SKM-1 (cell line): Measurements from ENCODE around the gene CCDC83.
A peak's percentile ranks its signal among the peaks of the same experiment; 100 is the strongest.
"Not testable (repeated sequence)": the region's sequence is repeated elsewhere in the genome, so short reads cannot be mapped to it uniquely, and the experiment has no call there.

ENCODE experiments used
- DNase-seq: peaks from one replicate; lab custom pipeline; 2025; ENCODE audit not compliant: unreplicated experiment; lab: John Stamatoyannopoulos, UW

Gene CCDC83

GRCh38 chr11:85835263-85835662 lies 19.9 kb upstream of the CCDC83 start:
- no peak for DNase-seq

DNA sequence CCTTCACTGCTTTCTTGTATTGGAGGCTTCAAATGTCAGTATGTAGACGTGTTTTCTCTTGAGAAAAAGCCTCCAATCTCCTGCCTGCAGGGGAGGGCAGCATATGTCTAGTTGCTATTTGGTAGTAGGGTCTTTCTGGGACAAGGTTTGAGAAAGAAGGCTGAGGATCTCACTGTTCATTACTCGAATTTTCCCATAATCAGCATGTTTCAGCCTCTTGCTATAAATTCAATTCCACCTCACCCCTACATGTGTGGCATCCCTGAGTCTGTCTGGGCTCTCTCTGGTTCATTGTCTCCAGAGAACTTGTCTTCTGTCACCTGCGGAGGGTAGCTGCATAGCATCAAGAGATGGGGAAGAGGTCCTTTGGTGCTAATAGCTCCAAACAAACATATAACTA lies 19.5 kb upstream of the CCDC83 start:
- DNase-seq, result no peak

DNA sequence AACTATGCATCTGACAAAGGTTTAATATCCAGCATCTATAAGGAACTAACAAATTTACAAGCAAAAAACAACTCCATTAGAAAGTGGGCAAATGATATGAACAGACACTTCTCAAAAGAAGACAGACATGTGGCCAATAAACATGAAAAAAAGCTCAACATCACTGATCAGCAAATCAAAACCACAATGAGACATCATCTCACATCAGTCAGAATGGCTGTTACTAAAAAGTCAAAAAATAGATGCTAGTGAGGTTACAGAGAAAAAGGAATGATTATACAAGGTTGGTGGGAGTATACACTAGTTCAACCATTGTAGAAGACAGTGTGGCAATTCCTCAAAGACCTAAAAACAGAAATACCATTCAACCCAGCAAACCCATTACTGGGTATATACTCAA lies 14.3 kb upstream of the CCDC83 start:
- not testable (repeated sequence) for DNase-seq

GRCh38 chr11:85843929-85844328 lies 11.3 kb upstream of the CCDC83 start:
- no peak for DNase-seq

GRCh38 chr11:85844439-85845123 lies 10.6 kb upstream of the CCDC83 start:
- DNase-seq, result no peak

DNA sequence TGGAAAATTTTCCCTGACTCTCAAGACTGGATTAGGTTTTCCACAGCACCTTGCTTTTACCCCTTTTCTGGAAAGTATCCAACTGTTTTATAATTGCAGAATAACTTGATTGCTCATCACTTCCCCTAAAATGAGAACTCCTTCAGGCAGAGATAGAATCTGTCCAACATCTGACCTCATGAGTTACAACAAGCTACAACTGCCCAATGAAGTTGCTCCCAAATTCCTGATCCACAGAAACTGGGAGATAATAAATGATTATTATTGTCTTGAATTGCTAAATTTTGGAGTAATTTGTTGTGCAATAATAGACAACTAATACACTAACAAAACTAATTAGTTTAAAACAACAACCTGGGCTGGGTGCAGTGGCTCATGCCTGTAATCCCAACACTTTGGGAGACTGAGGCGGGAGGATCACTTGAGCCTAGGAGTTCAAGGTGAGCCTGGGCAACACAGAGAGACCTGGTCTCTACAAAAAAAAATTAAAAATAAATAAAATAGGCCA lies 10.0 kb upstream of the CCDC83 start:
- no peak for DNase-seq

- DNase-seq, result no peak
Measured at GRCh38 chr11:85847436-85847835, 7.7 kb upstream of the CCDC83 start.

DNA sequence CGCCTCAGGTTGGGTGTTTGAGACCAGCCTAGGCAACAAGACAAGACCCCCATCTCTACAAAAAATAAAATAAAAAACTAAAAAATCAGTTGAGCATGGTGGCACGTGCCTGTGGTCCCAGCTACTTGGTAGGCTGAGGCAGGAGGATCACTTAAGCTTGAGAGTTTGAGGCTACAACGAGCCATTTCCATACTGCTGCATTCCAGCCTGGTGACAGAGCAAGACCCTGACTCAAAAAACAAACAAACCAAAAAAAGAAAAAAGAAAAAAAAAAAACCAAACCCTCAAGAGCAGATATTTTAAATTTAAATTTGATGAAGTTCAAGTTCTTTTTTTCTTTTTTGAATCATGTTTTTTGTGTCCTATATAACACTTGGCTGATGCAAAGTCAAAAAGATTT lies 7.2 kb upstream of the CCDC83 start:
- no peak for DNase-seq

DNA sequence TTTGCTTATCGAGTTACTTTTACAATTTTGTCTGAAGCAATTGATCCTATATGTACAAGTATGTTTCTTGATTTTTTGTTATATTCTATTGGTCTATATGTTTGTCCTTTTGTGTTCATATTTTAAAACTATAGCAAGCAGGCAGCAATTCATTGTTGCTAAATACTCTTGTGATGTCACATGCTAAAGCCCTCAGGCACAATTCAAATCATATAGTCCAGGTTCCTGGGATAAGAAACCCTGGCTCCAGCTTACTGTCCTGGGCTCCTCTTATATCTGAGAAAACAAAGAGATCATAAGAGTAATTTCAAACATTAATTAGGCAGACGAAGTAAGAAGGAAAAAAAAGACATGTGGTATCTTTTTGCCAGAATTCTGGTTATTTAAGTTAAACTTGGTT lies 6.6 kb upstream of the CCDC83 start:
- DNase-seq, result no peak

- DNase-seq, result not testable (repeated sequence)
Measured at GRCh38 chr11:85852754-85853153, 2.4 kb upstream of the CCDC83 start.

DNA sequence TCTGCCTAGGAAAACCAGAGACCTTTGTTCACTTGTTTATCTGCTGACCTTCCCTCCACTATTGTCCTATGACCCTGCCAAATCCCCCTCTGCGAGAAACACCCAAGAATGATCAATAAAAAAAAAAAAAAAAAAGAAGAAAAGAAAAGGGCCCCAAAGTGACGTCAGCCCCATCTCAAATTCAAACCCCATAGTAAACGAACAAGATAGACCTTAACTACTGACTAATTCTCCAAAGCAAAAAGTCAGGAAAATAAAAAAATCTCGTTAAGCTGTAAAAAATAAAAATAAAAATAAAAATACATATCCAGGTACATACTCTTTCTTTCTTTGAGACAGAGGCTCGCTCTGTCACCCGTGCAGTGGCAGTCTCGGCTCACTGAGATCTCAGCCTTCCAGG lies 1.6 kb upstream of the CCDC83 start:
- DNase-seq, result not testable (repeated sequence)

- no peak for DNase-seq
Measured at GRCh38 chr11:85854212-85854556, 999 bp upstream of the CCDC83 start.

DNA sequence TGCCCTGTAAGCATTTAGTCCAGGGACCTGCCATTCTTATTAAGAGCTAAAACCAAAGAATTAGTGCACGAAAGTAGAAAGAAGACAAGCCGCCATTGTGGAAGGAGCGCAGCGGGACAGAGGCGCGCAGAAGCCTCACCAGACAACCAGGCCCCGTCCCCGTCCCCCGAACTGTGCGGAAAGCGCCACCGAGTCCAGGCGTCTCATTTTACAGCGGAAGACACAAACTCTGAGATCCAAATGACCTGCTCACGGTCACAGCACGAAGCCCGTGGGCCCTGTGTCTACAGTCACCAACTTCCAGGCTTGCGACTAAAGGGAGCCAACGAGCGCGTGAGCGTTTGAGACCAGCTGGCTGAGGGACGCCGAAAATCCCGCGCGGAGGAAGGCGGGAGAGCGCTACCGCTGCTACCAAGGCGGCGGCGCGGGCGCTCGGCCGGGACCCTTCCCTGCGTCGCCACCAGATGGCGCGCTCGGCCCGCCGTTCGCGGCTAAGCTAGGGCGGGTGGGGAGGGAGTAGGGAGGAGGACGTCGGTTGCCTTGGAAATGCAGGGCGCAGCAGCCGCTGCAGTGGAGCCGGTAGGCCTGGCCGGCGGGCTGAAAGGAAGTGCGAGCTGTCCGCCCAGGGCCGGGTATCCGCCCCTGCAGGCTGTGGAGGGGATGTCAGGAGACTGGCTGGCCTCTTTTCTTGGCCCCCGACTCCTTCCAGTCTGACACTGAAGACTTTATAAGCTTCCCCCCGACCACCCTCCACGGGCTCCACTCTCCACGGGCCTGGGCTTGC lies 434 bp upstream of the CCDC83 start:
- peak; percentile 87 for DNase-seq

DNA sequence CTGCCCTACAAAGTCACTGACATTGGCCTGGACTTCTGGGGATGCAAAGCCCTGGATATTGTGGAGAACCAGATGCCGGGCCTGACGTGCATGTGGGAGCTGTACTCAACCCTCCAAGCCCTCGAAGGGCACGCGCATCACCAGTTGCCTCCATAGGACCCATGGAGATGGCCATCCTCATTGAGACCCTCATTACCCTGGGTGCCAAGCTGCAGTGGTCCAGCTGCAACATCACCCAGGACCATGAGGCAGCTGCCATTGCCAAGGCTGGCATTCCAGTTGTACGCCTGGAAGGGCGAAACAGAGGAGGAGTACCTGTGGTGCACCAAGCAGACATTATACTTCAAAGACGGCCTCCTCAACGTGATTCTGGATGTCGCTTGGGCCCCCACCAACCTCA lies 1.9 kb downstream of the CCDC83 start:
- DNase-seq, result no peak

GRCh38 chr11:85859541-85859940 lies 4.4 kb downstream of the CCDC83 start:
- not testable (repeated sequence) for DNase-seq

DNA sequence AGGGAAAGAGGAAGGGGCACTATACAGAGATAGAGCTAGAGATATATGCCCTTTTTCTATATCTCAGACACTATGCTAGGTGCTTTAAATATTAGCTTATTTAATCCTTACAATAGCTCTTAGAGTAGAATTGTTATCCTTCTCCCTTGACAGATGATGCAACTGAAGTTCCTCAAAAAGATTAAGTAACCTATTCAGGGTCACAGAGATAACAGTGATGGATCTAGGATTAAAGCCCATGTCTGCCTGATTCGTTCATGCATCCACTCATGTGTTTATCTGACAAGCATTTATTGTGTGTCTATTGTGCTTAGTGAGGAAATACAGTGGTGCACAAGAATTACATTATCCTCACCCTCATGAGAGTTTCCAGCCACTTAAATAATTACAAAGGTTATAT lies 8.7 kb downstream of the CCDC83 start:
- DNase-seq, result peak; percentile 67

GRCh38 chr11:85866137-85866827 lies 11.1 kb downstream of the CCDC83 start:
- no peak for DNase-seq

DNA sequence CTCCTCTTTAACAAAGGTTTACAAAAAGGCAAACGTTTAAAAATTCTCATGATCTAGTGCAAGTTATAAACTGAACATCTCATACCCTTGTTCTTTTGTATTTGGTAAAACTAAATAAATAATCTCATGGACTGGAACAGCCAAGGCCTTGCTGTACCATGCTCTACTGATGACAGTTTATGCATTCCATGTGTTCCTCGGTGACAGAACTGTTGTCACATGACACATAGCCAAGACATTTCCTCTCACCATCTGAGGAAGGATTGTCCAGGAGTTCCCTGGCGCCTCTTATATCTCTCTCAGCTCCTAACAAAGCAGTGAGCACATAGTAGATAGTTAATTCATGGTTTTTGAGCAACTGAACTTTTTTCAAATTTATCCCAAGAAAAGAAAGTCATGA lies 12.6 kb downstream of the CCDC83 start:
- no peak for DNase-seq

GRCh38 chr11:85869781-85870180 lies 14.6 kb downstream of the CCDC83 start:
- no peak for DNase-seq

- no peak for DNase-seq
Measured at GRCh38 chr11:85874265-85874664, 19.1 kb downstream of the CCDC83 start.

- DNase-seq, result no peak
Measured at GRCh38 chr11:85875505-85875904, 20.3 kb downstream of the CCDC83 start.

DNA sequence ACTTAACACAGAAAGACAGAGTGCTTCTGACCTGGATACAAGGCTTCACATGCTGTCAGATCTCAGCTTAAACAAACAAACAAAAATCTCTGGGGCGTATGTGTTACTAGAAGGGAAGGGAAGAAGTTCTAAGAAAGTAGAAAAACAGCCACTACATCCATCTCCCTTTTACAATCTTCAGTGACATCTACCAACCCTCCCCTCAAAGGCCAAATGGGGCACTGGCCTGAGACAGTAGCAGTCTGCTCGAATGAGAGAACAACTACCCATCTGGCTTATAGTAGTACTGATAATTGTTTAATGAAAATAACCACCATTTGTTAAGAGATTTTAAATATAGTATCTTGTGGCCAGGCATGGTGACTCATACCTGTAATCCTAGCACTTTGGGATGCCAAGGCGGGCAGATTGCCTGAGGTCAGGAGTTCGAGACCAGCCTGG lies 29.4 kb downstream of the CCDC83 start:
- no peak for DNase-seq
